Adrenal gland (tissue), 5 donors: ENCODE data around the gene TOMM20.

Source experiments
- POLR2A ChIP-seq, 2 donors: fragments of 450-650 bp; IDR thresholded peaks; one replicate each; pipeline ENCODE4 v1.6.1; 2017; ENCODE audit warnings: antibody characterized with exemption in 2 of 2, mild to moderate bottlenecking in 2 of 2, moderate library complexity in 1 of 2
- TF ChIP-seq, protein P1 (sequence below), 6 experiments: fragments of 450-650 bp in 4 of 6; fragments of 200-600 bp in 2 of 6; sonication (generic) in 1 of 6; IDR thresholded peaks; 1 replicate in 5 of 6; 2 replicates in 1 of 6; pipeline versions ENCODE4 v1.5.1 to v1.8.0; 2016 to 2021; ENCODE audit warnings: antibody characterized with exemption in 6 of 6, mild to moderate bottlenecking in 2 of 6, moderate library complexity in 1 of 6
- donor health status: DM: no; HTN: no; CAD: no.

DNA sequence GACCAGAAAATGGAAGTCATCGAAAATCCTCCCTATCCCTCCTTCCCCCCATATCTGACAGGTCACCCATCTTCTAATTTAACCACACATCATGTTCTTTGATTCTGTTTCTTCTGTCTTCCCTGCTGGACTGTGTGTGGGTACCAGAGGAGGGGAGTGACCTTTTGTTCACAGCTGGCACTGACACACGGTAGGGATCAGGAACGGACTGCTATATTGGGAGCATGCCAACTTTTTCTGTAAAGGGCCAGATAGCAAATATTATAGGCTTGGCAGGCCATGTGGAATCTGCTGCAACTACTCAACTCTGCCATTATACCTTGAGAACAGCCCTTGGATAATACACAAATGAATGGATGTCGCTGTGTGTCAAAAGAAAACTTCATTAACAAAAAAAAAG is 7.5 kb upstream of the TOMM20 start:
- TF ChIP-seq, protein P1, sequence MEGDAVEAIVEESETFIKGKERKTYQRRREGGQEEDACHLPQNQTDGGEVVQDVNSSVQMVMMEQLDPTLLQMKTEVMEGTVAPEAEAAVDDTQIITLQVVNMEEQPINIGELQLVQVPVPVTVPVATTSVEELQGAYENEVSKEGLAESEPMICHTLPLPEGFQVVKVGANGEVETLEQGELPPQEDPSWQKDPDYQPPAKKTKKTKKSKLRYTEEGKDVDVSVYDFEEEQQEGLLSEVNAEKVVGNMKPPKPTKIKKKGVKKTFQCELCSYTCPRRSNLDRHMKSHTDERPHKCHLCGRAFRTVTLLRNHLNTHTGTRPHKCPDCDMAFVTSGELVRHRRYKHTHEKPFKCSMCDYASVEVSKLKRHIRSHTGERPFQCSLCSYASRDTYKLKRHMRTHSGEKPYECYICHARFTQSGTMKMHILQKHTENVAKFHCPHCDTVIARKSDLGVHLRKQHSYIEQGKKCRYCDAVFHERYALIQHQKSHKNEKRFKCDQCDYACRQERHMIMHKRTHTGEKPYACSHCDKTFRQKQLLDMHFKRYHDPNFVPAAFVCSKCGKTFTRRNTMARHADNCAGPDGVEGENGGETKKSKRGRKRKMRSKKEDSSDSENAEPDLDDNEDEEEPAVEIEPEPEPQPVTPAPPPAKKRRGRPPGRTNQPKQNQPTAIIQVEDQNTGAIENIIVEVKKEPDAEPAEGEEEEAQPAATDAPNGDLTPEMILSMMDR (IDR thresholded peaks at IDR 0.05): no peak
- TF ChIP-seq POLR2A (IDR thresholded peaks at IDR 0.05): no peak
